ENCODE measurements around the gene GGN.

DNA sequence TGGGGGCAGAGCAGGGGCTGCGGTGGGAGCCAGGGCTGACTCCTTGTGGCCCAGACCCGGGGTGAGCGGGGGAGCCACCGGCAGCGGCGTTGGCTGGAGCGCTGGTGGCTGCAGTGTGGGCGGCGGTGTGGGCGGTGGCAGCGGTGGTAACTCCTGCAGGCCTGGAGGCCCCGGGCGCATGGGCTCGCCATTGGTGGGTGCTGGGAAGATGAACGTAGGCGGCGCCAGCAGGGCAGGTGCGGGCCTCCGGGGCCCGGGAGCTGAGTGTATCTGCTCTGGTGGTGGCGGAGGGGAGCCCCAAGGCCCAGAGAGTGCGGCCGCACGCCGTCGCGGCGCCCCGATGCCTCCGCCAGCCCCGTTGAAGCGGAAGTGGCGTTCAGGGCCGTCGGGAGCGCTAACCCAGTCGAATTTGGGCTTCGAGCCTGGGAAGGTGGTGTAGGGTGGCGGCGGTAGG lies 2.0 kb downstream of the GGN start:
- no peak for TF ChIP-seq POLR2A (IDR thresholded peaks at IDR 0.05)
- TF ChIP-seq, protein P1, sequence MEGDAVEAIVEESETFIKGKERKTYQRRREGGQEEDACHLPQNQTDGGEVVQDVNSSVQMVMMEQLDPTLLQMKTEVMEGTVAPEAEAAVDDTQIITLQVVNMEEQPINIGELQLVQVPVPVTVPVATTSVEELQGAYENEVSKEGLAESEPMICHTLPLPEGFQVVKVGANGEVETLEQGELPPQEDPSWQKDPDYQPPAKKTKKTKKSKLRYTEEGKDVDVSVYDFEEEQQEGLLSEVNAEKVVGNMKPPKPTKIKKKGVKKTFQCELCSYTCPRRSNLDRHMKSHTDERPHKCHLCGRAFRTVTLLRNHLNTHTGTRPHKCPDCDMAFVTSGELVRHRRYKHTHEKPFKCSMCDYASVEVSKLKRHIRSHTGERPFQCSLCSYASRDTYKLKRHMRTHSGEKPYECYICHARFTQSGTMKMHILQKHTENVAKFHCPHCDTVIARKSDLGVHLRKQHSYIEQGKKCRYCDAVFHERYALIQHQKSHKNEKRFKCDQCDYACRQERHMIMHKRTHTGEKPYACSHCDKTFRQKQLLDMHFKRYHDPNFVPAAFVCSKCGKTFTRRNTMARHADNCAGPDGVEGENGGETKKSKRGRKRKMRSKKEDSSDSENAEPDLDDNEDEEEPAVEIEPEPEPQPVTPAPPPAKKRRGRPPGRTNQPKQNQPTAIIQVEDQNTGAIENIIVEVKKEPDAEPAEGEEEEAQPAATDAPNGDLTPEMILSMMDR (IDR thresholded peaks at IDR 0.05), result no peak

Data from thyroid gland (tissue), 4 donors.